Cardiac atrium fibroblast (primary cell): ENCODE data around the gene NABP2. TPM values are rescaled to one million over a fixed set of nuclear protein-coding genes. Genes with fewer than 3 reads are reported as not detected.

ENCODE experiments used
- total RNA-seq: library from RNA; depleted of rRNA; stranded (reverse); fragments of >200 nt; gene quantifications from 2 replicates; pipeline ENCODE4 v1.2.3, GENCODE V29; 2015

NABP2 gene
- total RNA-seq, result 20.9 and 37.1 TPM in 2 replicates

DNA sequence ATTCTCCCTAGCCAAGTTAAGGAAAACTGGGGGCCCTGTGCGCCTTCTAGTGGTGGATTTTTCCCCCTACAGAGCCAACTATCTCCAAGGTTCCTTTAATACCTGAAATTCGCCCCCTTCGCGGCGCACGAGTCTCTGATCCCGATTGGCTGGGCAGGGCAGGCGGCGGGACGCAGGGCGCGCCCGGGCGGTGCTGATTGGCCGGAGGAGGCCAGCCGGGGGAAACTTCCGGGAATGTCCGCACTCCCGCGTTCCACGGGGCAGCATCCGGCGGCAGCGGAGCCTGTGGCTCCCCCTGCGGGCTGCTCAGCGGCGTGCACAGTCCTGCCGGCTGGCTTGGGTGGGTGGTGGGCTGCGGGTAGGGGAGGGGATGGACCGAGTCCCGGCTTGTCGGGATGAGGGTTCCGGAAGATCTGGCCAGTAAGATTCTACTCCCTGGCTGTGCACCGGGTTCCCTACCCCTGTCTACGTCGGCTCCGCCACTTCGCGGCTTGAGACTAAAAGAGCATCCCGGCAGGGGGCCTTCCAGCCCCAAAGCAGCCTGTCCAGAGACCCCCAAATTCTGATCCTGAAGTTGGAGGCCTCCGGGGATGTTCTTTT lies at the start of gene NABP2:
Gene NABP2, plus strand, starts transcription at position 241 of the 600 bp plus-strand sequence. CDS start 515 bp downstream, outside the sequence.

DNA sequence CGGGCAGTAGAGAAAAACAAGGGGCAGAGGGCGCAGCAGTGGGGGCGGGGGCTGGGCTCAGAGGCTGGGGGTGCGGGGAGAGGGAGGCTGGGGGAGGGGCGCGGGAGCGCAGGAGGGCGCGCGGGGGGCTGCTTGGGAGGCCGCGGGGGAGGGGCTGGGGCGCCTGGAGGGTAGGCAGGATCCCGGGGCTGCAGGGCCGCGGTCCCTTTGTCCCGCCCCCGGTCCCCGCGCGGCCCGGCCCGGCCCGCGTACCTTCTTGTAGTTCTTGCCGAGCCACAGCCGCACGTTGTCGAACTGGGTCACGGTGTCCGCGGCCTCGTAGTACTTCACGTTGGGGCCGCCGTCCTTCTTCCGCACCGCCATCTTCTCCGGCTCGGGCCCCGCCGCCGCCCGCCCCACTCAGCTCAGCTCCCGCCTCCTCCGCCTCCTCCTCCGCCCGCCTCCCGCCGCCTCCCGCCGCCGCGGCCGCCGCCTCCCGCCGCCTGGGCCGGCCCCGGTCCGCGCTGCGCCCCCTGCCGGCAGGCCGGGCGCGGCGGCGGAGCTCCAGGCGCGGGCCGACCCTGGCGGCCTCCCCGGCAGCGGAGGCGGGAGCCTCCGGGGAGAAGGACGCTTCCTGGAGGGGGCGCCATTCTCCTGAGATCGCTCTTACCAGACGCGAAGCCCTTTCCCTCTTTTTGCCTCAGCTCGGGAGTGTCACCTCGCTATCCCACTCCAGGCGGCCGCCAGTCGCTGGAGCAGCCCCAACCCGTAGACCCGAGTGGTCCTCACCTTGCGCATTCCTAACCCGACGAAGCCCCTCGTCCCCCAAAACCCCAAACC lies 34.8 kb upstream of the NABP2 start, which contains the start of gene SMARCC2:
Gene SMARCC2, minus strand, starts transcription at position 385 of the 819 bp plus-strand sequence. Its CDS starts 22 bp downstream, at position 363.

DNA sequence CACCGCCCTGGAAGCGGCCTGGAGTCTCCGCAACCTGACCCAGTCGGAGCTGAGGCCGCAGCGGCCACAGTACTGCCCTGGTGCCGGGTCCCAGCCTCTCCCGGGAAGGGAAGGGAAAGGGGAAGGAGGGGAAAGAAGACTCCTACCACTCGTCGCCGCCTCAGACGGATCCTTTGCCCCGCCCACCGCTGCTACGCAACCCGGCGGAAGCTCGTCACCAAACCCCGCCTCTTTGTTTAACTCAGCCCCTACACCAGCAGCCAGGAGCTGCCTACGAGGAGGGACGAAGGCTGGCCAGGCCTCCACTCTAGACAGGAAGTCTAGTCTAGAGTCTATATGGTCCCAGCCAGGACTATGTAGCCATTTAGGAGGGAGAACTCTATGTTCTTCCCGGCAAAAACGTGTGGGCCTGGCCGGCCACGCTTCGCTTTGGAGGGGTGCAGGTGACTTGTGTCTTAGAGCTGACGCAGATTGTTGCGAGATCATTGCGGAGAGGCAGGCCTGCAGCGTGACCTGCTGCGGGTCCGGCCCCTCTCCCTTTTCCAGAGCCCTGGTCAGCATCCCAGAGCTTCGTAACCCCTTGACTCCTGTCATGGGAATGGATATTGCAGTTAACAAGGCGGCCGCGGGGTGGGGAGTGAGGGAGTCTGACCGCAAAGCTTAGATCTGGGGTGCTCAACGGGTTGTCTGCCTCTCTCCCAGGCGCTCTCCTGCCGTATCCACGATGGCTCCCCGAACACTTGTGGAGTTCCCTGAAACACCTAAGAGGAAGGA lies 2.2 kb upstream of the NABP2 start, which contains the start of gene RNF41:
Gene RNF41, minus strand, starts transcription at position 166 of the 774 bp plus-strand sequence. CDS start 7,875 bp downstream, outside the sequence.

DNA sequence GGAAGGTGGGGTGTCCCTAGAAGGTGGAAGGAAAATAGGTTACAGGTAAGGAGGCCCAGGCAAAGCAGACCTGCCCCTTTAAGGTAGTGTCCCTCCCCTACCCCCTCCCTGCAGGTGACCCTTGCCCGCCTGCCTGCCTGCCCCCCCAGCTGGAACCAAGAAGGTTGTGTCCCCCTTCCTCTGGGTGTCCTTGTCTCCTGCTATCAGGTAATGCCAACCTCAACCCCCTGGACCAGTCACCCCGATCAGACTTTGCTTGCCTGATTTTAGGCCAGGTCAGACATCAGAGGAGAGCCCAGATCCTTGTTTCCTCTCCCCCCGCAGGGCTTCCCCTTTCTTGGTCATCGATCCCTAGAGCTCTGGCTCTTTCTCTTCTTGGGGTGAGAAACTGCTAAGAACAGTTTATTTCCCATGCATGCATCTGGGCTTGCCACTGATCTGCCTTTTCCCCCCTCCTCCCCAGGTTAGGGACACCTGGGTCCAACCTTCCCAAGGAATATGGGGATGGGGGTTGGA lies 5.8 kb downstream of the NABP2 start, which contains the start of gene SLC39A5:
Gene SLC39A5, plus strand, starts transcription at position 136 of the 516 bp plus-strand sequence. CDS start 1,224 bp downstream, outside the sequence.

DNA sequence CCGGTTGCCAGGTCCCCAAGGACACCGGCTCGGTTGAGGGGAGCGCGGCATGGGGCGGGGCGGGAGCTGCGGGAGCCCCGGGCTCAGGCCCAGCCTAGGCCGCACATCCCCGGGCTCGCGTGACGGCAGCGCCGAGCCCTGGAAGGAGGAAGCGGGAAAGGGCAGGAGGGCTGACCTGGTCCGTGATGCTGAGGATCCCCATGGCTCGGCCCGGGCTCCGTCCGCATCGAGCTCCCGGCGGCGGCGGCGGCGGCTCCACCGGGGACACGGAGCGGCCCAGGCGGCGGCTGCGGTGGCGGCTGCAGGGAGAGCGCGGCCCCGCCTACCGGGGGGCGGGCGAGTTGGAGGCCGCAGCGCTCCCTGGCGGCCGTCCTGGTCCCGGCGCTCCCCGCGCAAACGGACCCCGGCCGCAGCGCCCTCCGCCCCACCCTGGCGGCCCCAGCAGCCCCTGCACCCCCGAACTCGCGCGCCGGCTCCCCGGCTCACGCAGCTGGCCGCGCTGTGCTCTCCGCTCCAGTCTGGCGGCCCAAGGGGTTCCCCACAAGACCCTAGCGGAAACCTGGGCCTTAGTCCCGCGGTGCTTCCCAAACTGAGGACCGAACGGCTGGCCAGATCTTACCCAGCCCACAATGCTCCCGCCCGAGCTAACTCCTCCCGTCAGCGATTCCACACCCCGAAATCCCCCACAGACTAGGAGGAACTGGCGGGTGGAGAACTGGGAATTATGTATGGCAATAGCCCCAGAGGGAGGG lies 34.1 kb downstream of the NABP2 start, which contains the start of gene ANKRD52:
Gene ANKRD52, minus strand, starts transcription at position 317 of the 752 bp plus-strand sequence. Its CDS starts 115 bp downstream, at position 202.

DNA sequence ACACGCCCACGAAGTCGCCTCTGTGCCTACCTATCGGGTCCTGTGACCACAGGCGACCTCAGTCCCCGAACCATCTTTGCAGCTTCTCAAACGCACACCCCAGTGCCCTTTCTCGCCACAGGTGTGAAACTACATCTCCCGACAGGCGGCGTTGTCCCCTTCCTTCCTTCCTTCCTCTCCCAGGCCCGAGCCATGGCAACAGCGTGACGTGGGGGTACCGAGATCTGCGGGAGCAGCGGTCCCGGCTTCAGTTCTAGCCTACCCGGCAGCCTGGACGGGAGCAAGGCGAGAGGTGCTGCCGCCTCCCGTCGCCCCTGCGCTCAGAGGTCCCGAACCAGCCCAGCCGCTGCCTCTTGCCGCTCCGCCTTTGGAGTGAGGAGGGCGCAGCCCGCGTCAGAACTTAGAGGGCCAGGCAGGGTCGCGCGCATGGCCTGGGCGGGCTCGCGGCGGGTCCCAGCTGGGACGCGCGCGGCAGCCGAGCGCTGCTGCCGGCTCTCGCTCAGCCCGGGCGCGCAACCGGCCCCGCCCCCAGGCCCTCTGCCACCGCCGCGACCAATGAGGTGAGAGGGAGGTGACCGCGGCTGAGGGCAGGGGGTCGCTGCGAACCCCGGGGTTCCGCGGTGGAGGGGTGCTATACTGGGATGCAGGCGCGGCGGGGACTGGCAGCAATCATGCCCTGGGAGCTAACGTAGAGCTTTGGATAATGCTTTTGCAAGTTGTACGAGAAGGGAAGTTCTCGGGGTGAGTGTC lies 42.7 kb downstream of the NABP2 start, which contains the start of gene COQ10A:
Gene COQ10A, plus strand, starts transcription at position 250 of the 750 bp plus-strand sequence. Its CDS starts 177 bp downstream, at position 427.

Other genes with a start within 250 kb of the NABP2 start
- 8.3 and 12.3 TPM in 2 replicates for gene SUOX, start 227.1 kb upstream of the NABP2 start, total RNA-seq
- 0.90 and 1.1 TPM in 2 replicates for gene IKZF4, start 203.3 kb upstream of the NABP2 start, total RNA-seq
- 2,251 and 2,313 TPM in 2 replicates for gene RPS26, start 182.4 kb upstream of the NABP2 start, total RNA-seq
- gene ERBB3, start 144.2 kb upstream of the NABP2 start, total RNA-seq, result not detected in 2 replicates
- gene PA2G4, start 119.8 kb upstream of the NABP2 start, total RNA-seq, result 72.4 and 89.7 TPM in 2 replicates
- gene RPL41, start 107.7 kb upstream of the NABP2 start, total RNA-seq, result 2,694 and 2,773 TPM in 2 replicates
- 1.1 and 1.8 TPM in 2 replicates for gene ZC3H10, start 106.1 kb upstream of the NABP2 start, total RNA-seq
- 185 and 212 TPM in 2 replicates for gene ESYT1, start 96.1 kb upstream of the NABP2 start, total RNA-seq
- gene MYL6B, start 71.8 kb upstream of the NABP2 start, total RNA-seq, result 66.6 and 114 TPM in 2 replicates
- gene MYL6, start 66.0 kb upstream of the NABP2 start, total RNA-seq, result 2,267 and 2,694 TPM in 2 replicates
- gene SMARCC2, start 34.9 kb upstream of the NABP2 start, total RNA-seq, result 28.7 and 50.7 TPM in 2 replicates
- 165 and 167 TPM in 2 replicates for gene RNF41, start 2.4 kb upstream of the NABP2 start, total RNA-seq
- gene SLC39A5, start 5.7 kb downstream of the NABP2 start, total RNA-seq, result not detected in 2 replicates
- 28.3 and 41.0 TPM in 2 replicates for gene ANKRD52, start 34.0 kb downstream of the NABP2 start, total RNA-seq
- gene COQ10A, start 42.6 kb downstream of the NABP2 start, total RNA-seq, result 5.6 and 7.3 TPM in 2 replicates
- 71.7 and 119 TPM in 2 replicates for gene CS, start 76.0 kb downstream of the NABP2 start, total RNA-seq
- 114 and 138 TPM in 2 replicates for gene CNPY2, start 91.6 kb downstream of the NABP2 start, total RNA-seq
- gene PAN2, start 109.7 kb downstream of the NABP2 start, total RNA-seq, result 10.4 and 17.1 TPM in 2 replicates
- 1.6 TPM in 1 of 2 replicates, not detected in the other for gene IL23A, start 114.5 kb downstream of the NABP2 start, total RNA-seq
- gene STAT2, start 135.8 kb downstream of the NABP2 start, total RNA-seq, result 62.2 and 62.5 TPM in 2 replicates
- not detected in 2 replicates for gene APOF, start 138.5 kb downstream of the NABP2 start, total RNA-seq
- gene TIMELESS, start 225.1 kb downstream of the NABP2 start, total RNA-seq, result 4.2 and 4.4 TPM in 2 replicates
- gene MIP, start 230.3 kb downstream of the NABP2 start, total RNA-seq, result not detected in 2 replicates
- gene SPRYD4, start 244.2 kb downstream of the NABP2 start, total RNA-seq, result 1.5 and 2.2 TPM in 2 replicates